ENCODE measurements around the gene SCYL3. TPM values are rescaled to one million over a fixed set of nuclear protein-coding genes. Genes with fewer than 3 reads are reported as not detected.

SCYL3 gene
- total RNA-seq, 1 experiment from 2014 or later: 7.6 TPM

DNA sequence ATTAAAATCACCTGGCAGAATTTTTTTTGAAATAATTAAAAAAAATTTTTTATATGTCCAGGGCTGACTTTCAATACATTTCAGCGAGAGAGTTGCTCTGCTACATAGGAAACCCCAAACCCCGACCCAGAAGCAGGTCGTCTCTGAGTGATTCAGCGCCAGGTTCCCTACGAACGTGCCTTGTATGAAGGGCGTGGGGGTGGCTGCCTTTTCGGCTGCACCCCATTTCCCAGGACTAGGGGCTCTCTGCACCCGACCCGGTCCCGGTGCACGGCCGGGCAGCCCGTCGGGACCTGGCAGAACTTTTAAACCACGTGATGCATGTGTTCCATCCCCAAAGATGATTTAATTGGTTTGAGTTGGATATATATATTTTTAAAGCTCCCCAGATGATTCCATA is 15.8 kb upstream of the SCYL3 start (continued):
- no peak for TF ChIP-seq EZH2 (IDR thresholded peaks at IDR 0.05)
- TF ChIP-seq, protein P1, sequence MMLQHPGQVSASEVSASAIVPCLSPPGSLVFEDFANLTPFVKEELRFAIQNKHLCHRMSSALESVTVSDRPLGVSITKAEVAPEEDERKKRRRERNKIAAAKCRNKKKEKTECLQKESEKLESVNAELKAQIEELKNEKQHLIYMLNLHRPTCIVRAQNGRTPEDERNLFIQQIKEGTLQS (IDR thresholded peaks at IDR 0.05): no peak
- no peak for TF ChIP-seq SIN3A (IDR thresholded peaks at IDR 0.05; ENCODE audit: low read depth)
- TF ChIP-seq YY1 (IDR thresholded peaks at IDR 0.05; ENCODE audit: extremely low read depth, insufficient replicate concordance, low read depth, low read length): no peak
- TF ChIP-seq SP1 (IDR thresholded peaks at IDR 0.05; ENCODE audit: low read depth): no peak
- no peak for TF ChIP-seq ZNF274 (IDR thresholded peaks at IDR 0.05; ENCODE audit: low read depth, low read length)
- no peak for TF ChIP-seq EZH2phosphoT487 (IDR thresholded peaks at IDR 0.05; ENCODE audit: borderline replicate concordance)
- no peak for TF ChIP-seq ELF1 (IDR thresholded peaks at IDR 0.05; ENCODE audit: borderline replicate concordance, low read depth)

DNA sequence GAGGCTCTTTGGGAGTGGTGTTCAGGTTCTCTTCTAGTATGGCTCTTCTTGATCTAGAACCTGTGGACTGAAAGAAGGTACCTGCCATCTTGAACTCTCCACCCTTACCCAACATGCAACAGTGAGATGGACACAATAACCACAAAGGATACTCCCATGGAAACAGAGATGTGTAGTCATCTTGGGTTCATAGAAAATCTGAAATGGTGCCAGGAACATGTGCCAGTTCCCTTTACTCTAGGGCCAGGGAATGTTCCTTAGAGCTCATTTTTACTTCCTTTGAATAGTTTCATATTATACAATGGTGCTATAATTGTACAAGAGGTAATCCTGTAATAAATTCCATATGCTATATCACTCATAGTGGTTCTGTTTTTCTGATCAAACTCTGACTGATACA is 13.2 kb upstream of the SCYL3 start:
- H2AFZ ChIP-seq (ENCODE audit: low read depth, low read length, poor library complexity, severe bottlenecking): no peak overlapping the region
- no peaks in the 10 kb centered on the region for H4K20me1 ChIP-seq (ENCODE audit: insufficient read depth)
- no peak overlapping the region for H3K4me3 ChIP-seq (replicated peaks in 1 of 2; ENCODE audit: low read depth in 1 of 2, low read length in 2 of 2)
- ChIA-PET CTCF (no interaction called here), RAD21 (ENCODE audit: low non-redundant PET in 1 of 2, low total read pairs in 2 of 2, uncharacterized antibody in 2 of 2, unreplicated experiment in 2 of 2) (no interaction called here), POLR2A (no interaction called here)
- H3K4me1 ChIP-seq (ENCODE audit: control insufficient read depth in 1 of 2, insufficient read depth in 2 of 2, low read length in 2 of 2): no peaks in the 10 kb centered on the region
- no peak overlapping the region for H3K27ac ChIP-seq (ENCODE audit: low read depth, low read length)
- no peak overlapping the region for H3K4me2 ChIP-seq (ENCODE audit: low read length)
- DNase-seq (ENCODE audit: low read depth, low spot score): no peak
- BruUV-seq (replicated peaks): no TSS peak
- no peaks in the 10 kb centered on the region for H3K27me3 ChIP-seq (ENCODE audit: insufficient read depth, low read length)
- no peak overlapping the region for H3K9ac ChIP-seq (ENCODE audit: low read length)
- H3K36me3 ChIP-seq (ENCODE audit: control insufficient read depth in 1 of 2, insufficient read depth in 2 of 2, low read length in 2 of 2): no peaks in the 10 kb centered on the region
- no peak for ATAC-seq
- TF ChIP-seq TCF7L2 (IDR thresholded peaks at IDR 0.05; ENCODE audit: borderline replicate concordance, extremely low read depth, insufficient read depth, insufficient read length): no peak
- TF ChIP-seq, protein P2, sequence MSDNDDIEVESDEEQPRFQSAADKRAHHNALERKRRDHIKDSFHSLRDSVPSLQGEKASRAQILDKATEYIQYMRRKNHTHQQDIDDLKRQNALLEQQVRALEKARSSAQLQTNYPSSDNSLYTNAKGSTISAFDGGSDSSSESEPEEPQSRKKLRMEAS (IDR thresholded peaks at IDR 0.05): no peak
- TF ChIP-seq EZH2phosphoT487 (IDR thresholded peaks at IDR 0.05; ENCODE audit: borderline replicate concordance): no peak
- no peak for TF ChIP-seq ELF1 (IDR thresholded peaks at IDR 0.05; ENCODE audit: borderline replicate concordance, low read depth)
- no peak for TF ChIP-seq CEBPB (IDR thresholded peaks at IDR 0.05; ENCODE audit: low read depth)
- no peak for TF ChIP-seq ZFX (IDR thresholded peaks at IDR 0.05)
- no peak for TF ChIP-seq EGR1 (IDR thresholded peaks at IDR 0.05; ENCODE audit: low read depth)
- TF ChIP-seq POLR2AphosphoS5 (IDR thresholded peaks at IDR 0.05; ENCODE audit: low read depth, low read length): no peak
- TF ChIP-seq, protein P1 (IDR thresholded peaks at IDR 0.05): no peak
- TF ChIP-seq POLR2A (IDR thresholded peaks at IDR 0.05; ENCODE audit: borderline replicate concordance, extremely low read depth, insufficient read depth, insufficient read length): no peak
- TF ChIP-seq, protein P3, sequence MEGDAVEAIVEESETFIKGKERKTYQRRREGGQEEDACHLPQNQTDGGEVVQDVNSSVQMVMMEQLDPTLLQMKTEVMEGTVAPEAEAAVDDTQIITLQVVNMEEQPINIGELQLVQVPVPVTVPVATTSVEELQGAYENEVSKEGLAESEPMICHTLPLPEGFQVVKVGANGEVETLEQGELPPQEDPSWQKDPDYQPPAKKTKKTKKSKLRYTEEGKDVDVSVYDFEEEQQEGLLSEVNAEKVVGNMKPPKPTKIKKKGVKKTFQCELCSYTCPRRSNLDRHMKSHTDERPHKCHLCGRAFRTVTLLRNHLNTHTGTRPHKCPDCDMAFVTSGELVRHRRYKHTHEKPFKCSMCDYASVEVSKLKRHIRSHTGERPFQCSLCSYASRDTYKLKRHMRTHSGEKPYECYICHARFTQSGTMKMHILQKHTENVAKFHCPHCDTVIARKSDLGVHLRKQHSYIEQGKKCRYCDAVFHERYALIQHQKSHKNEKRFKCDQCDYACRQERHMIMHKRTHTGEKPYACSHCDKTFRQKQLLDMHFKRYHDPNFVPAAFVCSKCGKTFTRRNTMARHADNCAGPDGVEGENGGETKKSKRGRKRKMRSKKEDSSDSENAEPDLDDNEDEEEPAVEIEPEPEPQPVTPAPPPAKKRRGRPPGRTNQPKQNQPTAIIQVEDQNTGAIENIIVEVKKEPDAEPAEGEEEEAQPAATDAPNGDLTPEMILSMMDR (IDR thresholded peaks at IDR 0.05 in 2 of 3, conservative IDR thresholded peaks at IDR 0.05 in 1 of 3; ENCODE audit: borderline replicate concordance in 1 of 3, insufficient read depth in 1 of 3, low read depth in 2 of 3, low read length in 2 of 3): no peak
- no peak for TF ChIP-seq YY1 (IDR thresholded peaks at IDR 0.05; ENCODE audit: extremely low read depth, insufficient replicate concordance, low read depth, low read length)
- TF ChIP-seq CBX3 (IDR thresholded peaks at IDR 0.05; ENCODE audit: low read depth): no peak
- no peaks in the 10 kb centered on the region for H3K9me2 ChIP-seq (ENCODE audit: insufficient read depth)
- intact Hi-C loops (cut with micrococcal nuclease): no loop called here
- H3K9me3 ChIP-seq (ENCODE audit: control insufficient read depth in 1 of 2, insufficient read depth in 1 of 2, low read depth in 1 of 2, low read length in 2 of 2): no peaks in the 10 kb centered on the region
- no peaks in the 10 kb centered on the region for H3K79me2 ChIP-seq (ENCODE audit: insufficient read depth, low read length)
